Fibroblast of skin of left quadriceps (primary cell): ENCODE results near the gene PIPOX.

Experiments
- DNase-seq, 2 experiments: peaks; one replicate each; pipeline ENCODE4 v3.0.0-alpha.2; 2013; ENCODE audit warnings: low read depth in 2 of 2

PIPOX gene

GRCh38 chr17:29099527-29099926 is 56.6 kb downstream of the PIPOX start:
- DNase-seq, result no peak

GRCh38 chr17:29100296-29100695 is 57.4 kb downstream of the PIPOX start:
- DNase-seq, result no peak

GRCh38 chr17:29102046-29102445 is 59.1 kb downstream of the PIPOX start:
- DNase-seq, result no peak

GRCh38 chr17:29102741-29103181 is 59.8 kb downstream of the PIPOX start:
- DNase-seq, result no peak

GRCh38 chr17:29103341-29103740 is 60.4 kb downstream of the PIPOX start:
- no peak for DNase-seq
